ENCODE results near the gene JAG2.

- no peak for TF ChIP-seq CTCF (IDR thresholded peaks at IDR 0.05; ENCODE audit: insufficient read depth, low read length)
- TF ChIP-seq, protein P1, sequence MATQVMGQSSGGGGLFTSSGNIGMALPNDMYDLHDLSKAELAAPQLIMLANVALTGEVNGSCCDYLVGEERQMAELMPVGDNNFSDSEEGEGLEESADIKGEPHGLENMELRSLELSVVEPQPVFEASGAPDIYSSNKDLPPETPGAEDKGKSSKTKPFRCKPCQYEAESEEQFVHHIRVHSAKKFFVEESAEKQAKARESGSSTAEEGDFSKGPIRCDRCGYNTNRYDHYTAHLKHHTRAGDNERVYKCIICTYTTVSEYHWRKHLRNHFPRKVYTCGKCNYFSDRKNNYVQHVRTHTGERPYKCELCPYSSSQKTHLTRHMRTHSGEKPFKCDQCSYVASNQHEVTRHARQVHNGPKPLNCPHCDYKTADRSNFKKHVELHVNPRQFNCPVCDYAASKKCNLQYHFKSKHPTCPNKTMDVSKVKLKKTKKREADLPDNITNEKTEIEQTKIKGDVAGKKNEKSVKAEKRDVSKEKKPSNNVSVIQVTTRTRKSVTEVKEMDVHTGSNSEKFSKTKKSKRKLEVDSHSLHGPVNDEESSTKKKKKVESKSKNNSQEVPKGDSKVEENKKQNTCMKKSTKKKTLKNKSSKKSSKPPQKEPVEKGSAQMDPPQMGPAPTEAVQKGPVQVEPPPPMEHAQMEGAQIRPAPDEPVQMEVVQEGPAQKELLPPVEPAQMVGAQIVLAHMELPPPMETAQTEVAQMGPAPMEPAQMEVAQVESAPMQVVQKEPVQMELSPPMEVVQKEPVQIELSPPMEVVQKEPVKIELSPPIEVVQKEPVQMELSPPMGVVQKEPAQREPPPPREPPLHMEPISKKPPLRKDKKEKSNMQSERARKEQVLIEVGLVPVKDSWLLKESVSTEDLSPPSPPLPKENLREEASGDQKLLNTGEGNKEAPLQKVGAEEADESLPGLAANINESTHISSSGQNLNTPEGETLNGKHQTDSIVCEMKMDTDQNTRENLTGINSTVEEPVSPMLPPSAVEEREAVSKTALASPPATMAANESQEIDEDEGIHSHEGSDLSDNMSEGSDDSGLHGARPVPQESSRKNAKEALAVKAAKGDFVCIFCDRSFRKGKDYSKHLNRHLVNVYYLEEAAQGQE (IDR thresholded peaks at IDR 0.05; ENCODE audit: insufficient replicate concordance, low read depth), result no peak
- TF ChIP-seq POLR2AphosphoS5 (IDR thresholded peaks at IDR 0.05; ENCODE audit: low read depth), result no peak
- TF ChIP-seq GABPA (IDR thresholded peaks at IDR 0.05; ENCODE audit: low read depth), result no peak
- no peak for TF ChIP-seq SPI1 (IDR thresholded peaks at IDR 0.05; ENCODE audit: borderline replicate concordance, low read depth)
Observed at GRCh38 chr14:105092171-105093037, 76.2 kb downstream of the JAG2 start.

Data from HL-60 (cell line).